Spleen (tissue), 11 donors: ENCODE results near the gene TADA2B. TPM values are rescaled to one million over a fixed set of nuclear protein-coding genes. Genes with fewer than 3 reads are reported as not detected.

Experiments used
- DNase-seq: peaks from one replicate; pipeline ENCODE4 v3.0.0-alpha.2; 2020
- H3K27ac ChIP-seq, 8 donors: fragments of 200-600 bp; sonication (generic) in 7 of 8; 1 replicate in 4 of 8; 2 replicates in 4 of 8; pipeline versions ENCODE4 v1.5.0 to v1.8.0; 2016 to 2021; ENCODE audit warnings: inconsistent platforms in 4 of 8, mild to moderate bottlenecking in 4 of 8, moderate library complexity in 1 of 8
- H3K27me3 ChIP-seq, 7 donors: fragments of 200-600 bp; sonication (generic) in 6 of 7; replicated peaks in 1 of 7; 1 replicate in 4 of 7; 2 replicates in 3 of 7; pipeline versions ENCODE4 v1.5.0 to v1.8.0; 2016 to 2021; ENCODE audit warnings: inconsistent platforms in 3 of 7, mild to moderate bottlenecking in 1 of 7
- H3K36me3 ChIP-seq, 6 donors: fragments of 200-600 bp; sonication (generic) in 5 of 6; 1 replicate in 4 of 6; 2 replicates in 2 of 6; pipeline versions ENCODE4 v1.5.0 to v1.8.0; 2016 to 2021; ENCODE audit warnings: inconsistent platforms in 2 of 6
- H3K4me1 ChIP-seq, 6 donors: fragments of 200-600 bp; sonication (generic) in 5 of 6; 1 replicate in 3 of 6; 2 replicates in 3 of 6; pipeline versions ENCODE4 v1.5.0 to v1.8.0; 2016 to 2021; ENCODE audit warnings: inconsistent platforms in 3 of 6
- H3K4me3 ChIP-seq, 8 donors: fragments of 200-600 bp; sonication (generic) in 7 of 8; 1 replicate in 4 of 8; 2 replicates in 4 of 8; pipeline versions ENCODE4 v1.5.0 to v1.8.0; 2016 to 2021; ENCODE audit warnings: inconsistent platforms in 4 of 8, mild to moderate bottlenecking in 4 of 8, moderate library complexity in 2 of 8
- H3K9me3 ChIP-seq, 8 donors: fragments of 200-600 bp; sonication (generic) in 7 of 8; 1 replicate in 4 of 8; 2 replicates in 4 of 8; pipeline versions ENCODE4 v1.5.0 to v1.8.0; 2016 to 2021; ENCODE audit warnings: inconsistent platforms in 4 of 8
- POLR2A ChIP-seq, 3 donors: fragments of 450-650 bp; IDR thresholded peaks; one replicate each; pipeline ENCODE4 v1.5.1; 2017; ENCODE audit warnings: antibody characterized with exemption in 3 of 3, mild to moderate bottlenecking in 1 of 3
- POLR2AphosphoS5 ChIP-seq, 3 donors: sonication (generic); formaldehyde crosslinking; IDR thresholded peaks; one replicate each; pipeline ENCODE4 v1.5.1; 2017; ENCODE audit warnings: antibody characterized with exemption in 3 of 3
- WGBS, 5 donors: extraction: QIAGEN DNeasy Blood & Tissue Kit in 3 of 5; methylation state at CpG; one replicate each; pipeline versions ENCODE4 v1.1.5 to v1.1.7; 2013 to 2018; 5-methylcytosine and 5-hydroxymethylcytosine counted together
- intact Hi-C: fragments of 100-400 bp; cut with DNase I; formaldehyde crosslinking; loops from one replicate; pipeline ENCODE4 v1.15.0; 2023; ENCODE audit warnings: low total_unique reads
- polyA plus RNA-seq, 3 donors: library from polyadenylated mRNA; stranded (reverse); fragments of 200-250 nt; gene quantifications; one replicate each; pipeline ENCODE4 v1.2.1, GENCODE V29; 2013
- total RNA-seq, 7 donors: library from RNA; depleted of rRNA in 3 of 7; stranded (reverse); fragments of >200 nt in 3 of 7; fragmentation: NEBNext Ultra II Directional in 4 of 7; extraction: Animal tissue kit (Norgen Biotek cat#: 25700) in 4 of 7; gene quantifications; one replicate each; pipeline versions ENCODE4 v1.1.0 to v1.2.1, GENCODE V29; 2016 to 2021
- TF ChIP-seq, protein P1 (sequence below), 11 experiments: fragments of 200-600 bp in 7 of 11; fragments of 450-650 bp in 4 of 11; sonication (generic) in 4 of 11; IDR thresholded peaks in 8 of 11; conservative IDR thresholded peaks in 3 of 11; 1 replicate in 7 of 11; 2 replicates in 4 of 11; pipeline versions ENCODE4 v1.4.0 to v1.8.0; 2016 to 2021; ENCODE audit warnings: antibody characterized with exemption in 11 of 11, inconsistent platforms in 4 of 11, mild to moderate bottlenecking in 1 of 11
- donor health status: healthy with polysubstance abuse.
- donor health status: DM: no; HTN: no; CAD: no; lungs with moderate emphysema.
- donor health status: DM: no; HTN: no; CAD: no.
- donor health status: Bipolar disorder and iron deficiency.
- donor health status: healthy.
- donor health status: DM: no; HTN: no; CAD: no.
- donor health status: DM: yes; HTN: yes; CAD: no.

TADA2B gene
- total and polyA plus RNA-seq, 10 donors = 9.9 to 32.2 (median 25.8) TPM

DNA sequence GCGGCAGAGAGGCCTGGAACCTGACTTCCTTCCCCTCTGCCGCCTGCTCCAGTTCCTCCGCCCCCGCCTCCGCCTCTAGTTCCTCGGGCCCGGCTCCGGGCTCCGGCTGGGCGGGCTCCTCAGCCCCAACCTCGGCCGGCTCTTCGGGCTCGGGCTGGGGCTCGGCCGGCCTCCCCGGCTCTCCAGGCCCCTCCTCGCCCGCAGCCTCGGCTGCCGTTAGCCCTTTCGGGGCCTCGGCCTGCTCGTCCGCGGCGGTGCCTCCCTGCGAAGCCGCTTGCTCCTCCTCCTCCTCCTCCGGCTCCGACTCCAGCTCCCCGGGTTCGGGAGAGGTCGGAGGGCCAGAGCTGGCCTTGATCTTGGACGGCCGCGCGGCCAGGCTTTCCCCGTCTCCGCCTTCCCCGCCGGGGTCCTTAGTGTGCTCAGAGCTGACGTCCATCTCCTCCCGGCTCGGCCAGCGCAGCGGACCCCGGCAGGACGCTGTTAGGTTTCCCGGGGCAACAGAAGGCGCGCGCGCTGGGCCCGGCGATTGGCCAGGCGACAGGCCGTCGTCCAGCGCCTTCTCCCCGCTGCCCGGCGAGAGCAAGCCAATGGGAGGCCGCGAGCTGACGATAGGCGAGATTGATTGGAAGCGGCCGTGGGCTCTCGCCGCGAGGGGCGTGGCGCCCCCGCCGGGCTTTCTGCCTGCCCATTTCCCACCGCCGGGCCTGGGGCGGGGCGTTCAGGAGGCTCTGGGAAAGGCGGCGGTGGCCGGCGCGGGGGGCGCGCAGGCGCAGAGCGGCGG is 479 bp upstream of the TADA2B start:
- Histone ChIP-seq H3K4me1 (peaks cover 32 to 59% (median 54%) of the 10 kb centered on the region in 6 donors), H3K36me3 (peaks cover 0 to 21% (median 0%) of the 10 kb centered on the region in 6 donors), H3K9me3 (no peaks in the 10 kb centered on the region), H3K27me3 (no peaks in the 10 kb centered on the region), H3K4me3 (peak overlapping the region; percentile 80 to 98 (median 89)), H3K27ac (peak overlapping the region; percentile 54 to 94 (median 79))
- WGBS, 5 donors = 0 to 1% (median 0%) methylated on average over 14 to 90 of the region's 90 CpGs
- TF ChIP-seq POLR2AphosphoS5 (IDR thresholded peaks at IDR 0.05) (peak in 2 of 3 donors; percentile 67 to 79), POLR2A (IDR thresholded peaks at IDR 0.05) (peak in 1 of 3 donors; percentile 2)
- TF ChIP-seq, protein P1, sequence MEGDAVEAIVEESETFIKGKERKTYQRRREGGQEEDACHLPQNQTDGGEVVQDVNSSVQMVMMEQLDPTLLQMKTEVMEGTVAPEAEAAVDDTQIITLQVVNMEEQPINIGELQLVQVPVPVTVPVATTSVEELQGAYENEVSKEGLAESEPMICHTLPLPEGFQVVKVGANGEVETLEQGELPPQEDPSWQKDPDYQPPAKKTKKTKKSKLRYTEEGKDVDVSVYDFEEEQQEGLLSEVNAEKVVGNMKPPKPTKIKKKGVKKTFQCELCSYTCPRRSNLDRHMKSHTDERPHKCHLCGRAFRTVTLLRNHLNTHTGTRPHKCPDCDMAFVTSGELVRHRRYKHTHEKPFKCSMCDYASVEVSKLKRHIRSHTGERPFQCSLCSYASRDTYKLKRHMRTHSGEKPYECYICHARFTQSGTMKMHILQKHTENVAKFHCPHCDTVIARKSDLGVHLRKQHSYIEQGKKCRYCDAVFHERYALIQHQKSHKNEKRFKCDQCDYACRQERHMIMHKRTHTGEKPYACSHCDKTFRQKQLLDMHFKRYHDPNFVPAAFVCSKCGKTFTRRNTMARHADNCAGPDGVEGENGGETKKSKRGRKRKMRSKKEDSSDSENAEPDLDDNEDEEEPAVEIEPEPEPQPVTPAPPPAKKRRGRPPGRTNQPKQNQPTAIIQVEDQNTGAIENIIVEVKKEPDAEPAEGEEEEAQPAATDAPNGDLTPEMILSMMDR (IDR thresholded peaks at IDR 0.05 in 8 of 11, conservative IDR thresholded peaks at IDR 0.05 in 3 of 11) = peak; percentile 8 to 80 (median 61)
- peak; percentile 98 for DNase-seq
- intact Hi-C loops = loop anchor here (10.0 kb wide), 1 partner anchor 68 kb away; no protein-coding TSS in a partner anchor

DNA sequence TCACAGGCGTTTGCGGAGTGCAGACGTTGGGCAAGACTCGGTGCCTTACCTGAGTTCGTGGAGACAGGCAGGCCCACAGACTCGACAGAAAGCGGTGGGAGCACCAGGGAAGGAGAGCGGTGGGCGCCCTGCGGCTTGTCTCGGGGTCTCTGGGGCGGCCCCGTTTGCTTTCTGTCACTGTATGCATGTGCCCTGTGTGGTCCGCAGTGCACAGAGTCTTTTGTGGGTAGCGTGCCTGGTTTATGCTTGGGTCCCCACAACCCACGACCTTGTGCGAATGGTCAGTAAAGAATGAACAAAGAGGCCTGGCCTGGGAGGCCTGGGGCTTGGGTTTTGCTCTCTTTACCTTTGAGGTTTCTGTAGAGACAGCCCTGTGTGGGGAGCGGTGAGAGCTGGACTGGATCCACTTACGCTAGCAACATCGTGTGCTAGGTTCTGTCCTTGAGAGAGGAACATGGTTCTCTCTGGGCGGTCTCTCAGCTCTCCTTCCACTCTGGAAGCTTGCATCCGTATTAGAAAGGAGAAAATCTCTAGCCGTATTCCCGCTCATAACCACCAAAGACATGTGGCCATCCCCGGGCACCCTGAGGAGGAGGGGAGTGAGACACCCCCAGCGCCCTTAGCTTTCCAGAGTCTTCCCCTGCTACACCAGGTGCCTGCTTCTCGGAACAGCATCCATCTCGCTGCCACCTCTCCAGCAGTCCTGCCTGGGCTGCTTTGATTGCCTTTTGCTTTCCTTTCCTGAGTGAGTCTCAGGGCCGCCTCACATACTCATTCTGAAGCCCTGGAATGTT is 1.2 kb downstream of the TADA2B start:
- TF ChIP-seq, protein P1 (IDR thresholded peaks at IDR 0.05 in 8 of 11, conservative IDR thresholded peaks at IDR 0.05 in 3 of 11) = no peak
- no peak for TF ChIP-seq POLR2AphosphoS5 (IDR thresholded peaks at IDR 0.05)
- TF ChIP-seq POLR2A (IDR thresholded peaks at IDR 0.05) = no peak

DNA sequence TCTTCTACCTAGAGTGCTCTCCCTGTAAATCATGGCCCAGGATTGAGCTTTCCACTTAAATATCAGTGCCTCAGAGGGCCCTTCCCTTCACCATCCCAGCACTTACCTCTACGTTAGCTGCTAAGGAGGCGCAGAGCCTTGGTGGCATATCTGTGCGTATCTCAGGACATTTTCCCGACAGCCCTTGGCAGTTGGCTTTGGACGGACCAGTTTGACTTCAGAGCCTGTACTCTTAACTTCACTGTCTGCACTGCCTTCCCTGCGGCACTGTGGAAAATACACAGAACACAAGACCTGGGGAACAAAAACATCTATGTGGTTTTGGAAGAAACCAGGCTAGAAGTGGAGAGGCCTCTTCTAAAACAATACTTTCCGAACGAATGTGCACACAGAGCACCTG is 2.4 kb downstream of the TADA2B start:
- DNase-seq = no peak
- intact Hi-C loops = loop anchor here (10.0 kb wide), 1 partner anchor 71 kb away; no protein-coding TSS in a partner anchor
- Histone ChIP-seq H3K27ac (no peak overlapping the region), H3K9me3 (no peaks in the 10 kb centered on the region), H3K4me1 (peaks cover 32 to 86% (median 62%) of the 10 kb centered on the region in 6 donors), H3K36me3 (peaks cover 0 to 48% (median 0%) of the 10 kb centered on the region in 6 donors), H3K27me3 (no peaks in the 10 kb centered on the region), H3K4me3 (peak overlapping the region in 2 of 8 donors; percentile 77 to 93)
- WGBS, 5 donors = 78 to 90% (median 87%) methylated on average over 8 of the region's 8 CpGs
- TF ChIP-seq POLR2AphosphoS5 (IDR thresholded peaks at IDR 0.05) = no peak
- TF ChIP-seq, protein P1 (IDR thresholded peaks at IDR 0.05 in 8 of 11, conservative IDR thresholded peaks at IDR 0.05 in 3 of 11) = no peak
- TF ChIP-seq POLR2A (IDR thresholded peaks at IDR 0.05) = no peak

More for the DNA sequence above, 1.2 kb downstream of the TADA2B start:
- H3K4me3 ChIP-seq = peak overlapping the region; percentile 66 to 94 (median 86)
- H3K9me3 ChIP-seq = no peaks in the 10 kb centered on the region
- WGBS, 5 donors = 28 to 39% (median 31%) methylated on average over 22 to 29 of the region's 29 CpGs
- H3K4me1 ChIP-seq = peaks cover 32 to 74% (median 58%) of the 10 kb centered on the region in 6 donors
- H3K27ac ChIP-seq = peak overlapping the region; percentile 88 to 98 (median 92)
- H3K27me3 ChIP-seq = no peaks in the 10 kb centered on the region
- peaks cover 0 to 37% (median 0%) of the 10 kb centered on the region in 6 donors for H3K36me3 ChIP-seq
- intact Hi-C loops = loop anchor here (10.0 kb wide), 1 partner anchor 70 kb away; no protein-coding TSS in a partner anchor
- no peak for DNase-seq
